Activated CD8-positive, alpha-beta memory T cell treated with anti-CD3 and anti-CD28 coated beads for 1 hour (primary cell): ENCODE data around the gene TMEM236.
"Not testable (repeated sequence)": the region's sequence is repeated elsewhere in the genome, so short reads cannot be mapped to it uniquely, and the experiment has no call there.

Experiments used
- DNase-seq, 2 donors: peaks; one replicate each; pipeline ENCODE4 v3.0.0-alpha.2; 2020; ENCODE audit warnings: low read depth in 1 of 2; ENCODE audit errors: extremely low read depth in 1 of 2

The TMEM236 gene, protein sequence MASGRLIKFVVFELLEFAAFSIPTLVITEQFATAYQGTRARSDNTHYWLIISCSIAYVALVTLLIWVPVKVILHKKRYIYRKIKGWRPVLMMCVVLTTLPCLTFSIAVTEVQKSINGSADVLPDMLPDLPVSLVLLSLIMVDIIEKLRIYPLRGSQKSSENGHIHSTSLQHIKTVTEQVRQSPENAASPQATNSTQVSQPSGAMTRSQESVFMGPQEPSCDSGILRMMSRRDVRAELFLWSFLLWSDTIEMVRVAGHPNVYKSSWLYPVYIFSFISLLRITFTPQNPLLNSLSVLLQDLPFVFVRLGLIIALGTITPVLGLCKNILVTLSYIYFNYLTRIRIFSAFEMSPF

DNA sequence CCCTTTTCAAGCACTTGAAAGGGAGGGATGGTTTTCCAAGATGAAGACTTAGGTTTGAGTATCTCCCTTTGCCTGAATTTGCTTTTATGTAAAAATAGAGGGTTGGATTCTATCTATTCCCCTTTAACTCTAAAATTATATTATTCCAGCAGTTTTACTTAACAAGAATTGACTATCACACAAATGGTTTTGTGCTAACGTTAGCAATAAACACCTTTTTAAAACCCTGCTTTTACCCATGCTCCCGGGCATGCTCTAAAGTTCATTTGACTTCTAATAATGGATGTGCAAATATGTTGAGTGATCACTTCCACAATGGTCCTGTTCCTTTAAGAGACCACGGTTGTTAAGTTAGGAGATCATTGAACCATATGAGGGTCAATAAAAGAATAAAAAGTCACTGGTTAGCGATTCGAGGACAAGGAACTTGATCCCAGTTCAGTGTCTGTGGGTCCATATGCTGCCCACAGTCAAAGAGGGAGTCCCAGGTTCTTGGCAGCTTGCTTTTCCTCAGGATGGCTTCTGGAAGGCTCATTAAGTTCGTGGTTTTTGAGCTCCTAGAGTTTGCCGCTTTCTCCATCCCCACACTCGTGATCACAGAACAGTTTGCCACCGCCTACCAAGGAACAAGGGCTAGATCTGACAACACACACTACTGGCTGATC is at the start of gene TMEM236:
Gene TMEM236 (plus strand): TSS at position 421 of the 665 bp plus-strand sequence. CDS start 95 bp downstream, at position 516.
- no peak for DNase-seq

DNA sequence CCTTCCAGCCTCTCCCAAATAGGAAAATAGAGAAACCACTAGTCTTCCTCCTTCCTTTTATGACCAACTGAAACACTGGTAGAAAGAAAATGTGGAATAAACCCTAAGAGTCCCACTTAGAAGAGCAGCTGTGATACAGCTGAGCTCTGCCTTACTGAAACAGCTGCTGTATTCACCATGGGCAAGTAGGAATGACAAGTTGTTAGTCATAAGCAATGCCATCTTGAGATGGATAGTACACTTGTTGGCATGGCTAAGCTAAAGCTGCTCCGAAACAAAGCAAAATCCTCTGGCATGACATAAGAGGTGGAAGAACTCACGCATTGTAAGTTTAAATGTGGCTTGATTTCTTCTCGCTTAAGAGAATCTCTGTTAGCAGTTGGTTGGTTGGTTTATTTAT is 48.3 kb upstream of the TMEM236 start:
- no peak for DNase-seq

DNA sequence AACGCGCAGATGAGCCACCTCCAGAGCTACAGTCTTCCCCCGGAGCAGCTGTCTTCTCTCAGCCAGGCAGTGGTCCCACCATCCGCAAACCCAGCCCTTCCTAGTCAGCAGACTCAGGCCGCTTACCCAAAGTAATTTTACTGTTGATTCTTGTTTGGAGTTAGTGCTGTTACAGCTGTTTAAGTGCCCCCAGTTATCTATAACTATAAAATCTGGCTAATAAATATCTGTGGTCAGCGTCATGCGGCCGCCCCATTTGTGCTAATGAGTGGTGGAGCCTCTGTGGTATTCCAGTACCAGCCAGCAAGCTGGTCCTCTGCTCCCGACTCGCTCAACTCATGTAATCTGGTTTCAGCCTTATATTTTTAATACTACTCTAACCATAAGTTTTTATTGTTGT is 43.2 kb upstream of the TMEM236 start:
- no peak for DNase-seq

DNA sequence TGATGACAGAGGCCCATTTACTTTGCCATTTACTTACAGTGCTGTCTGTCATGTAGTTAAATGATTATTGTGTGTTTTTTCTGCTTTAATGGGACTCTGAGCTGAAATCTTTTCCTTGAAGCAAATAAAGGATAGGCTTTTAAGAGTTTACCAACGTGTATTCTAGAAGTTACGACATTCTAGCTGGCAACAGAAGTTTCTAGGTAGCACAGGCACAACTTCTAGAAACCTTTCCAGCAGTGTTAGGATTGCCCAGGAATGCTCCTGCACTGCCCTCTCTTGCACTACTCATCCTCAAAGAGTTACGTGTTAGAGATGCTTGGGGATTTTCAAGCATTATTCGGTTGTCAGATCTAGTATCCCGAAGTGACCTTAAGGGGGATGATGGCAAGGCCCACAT is 42.5 kb upstream of the TMEM236 start:
- no peak for DNase-seq

DNA sequence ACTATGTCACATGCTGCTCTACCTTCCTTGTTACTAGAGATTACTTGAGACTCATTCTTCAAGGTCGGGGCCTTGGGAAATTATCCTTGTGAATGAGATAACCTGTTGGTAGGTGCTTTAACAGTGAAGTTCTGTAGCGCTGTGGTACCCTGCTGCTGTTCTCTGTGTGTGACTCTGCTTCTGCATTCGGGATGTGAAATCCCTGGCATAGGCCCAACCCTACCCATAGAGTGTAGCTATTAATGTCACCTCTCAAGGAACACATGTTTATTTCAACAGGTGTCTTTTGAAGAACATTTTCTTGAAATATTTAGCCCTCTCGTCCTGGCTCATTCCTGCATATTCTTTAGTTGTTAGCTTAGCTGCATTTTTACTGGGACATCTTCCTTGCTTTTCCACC is 41.8 kb upstream of the TMEM236 start:
- no peak for DNase-seq

DNA sequence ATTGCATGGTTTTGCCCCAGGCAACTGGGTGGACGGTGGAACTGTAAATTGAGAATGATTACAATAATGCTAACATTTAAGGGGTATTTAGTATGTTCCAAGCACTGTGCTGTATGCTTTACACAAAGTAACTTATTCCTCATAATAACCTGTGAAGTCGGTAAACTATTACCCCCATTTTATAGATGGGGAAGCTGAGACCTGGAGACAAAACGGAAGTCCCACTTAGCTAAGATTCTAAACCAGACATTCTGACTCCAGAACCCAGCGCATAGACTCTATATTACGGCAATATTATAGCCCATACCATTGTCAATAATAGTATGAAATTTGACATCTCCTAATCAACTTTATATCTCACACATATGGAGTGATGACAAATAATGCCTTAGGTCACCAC is 39.9 kb upstream of the TMEM236 start:
- DNase-seq: no peak

DNA sequence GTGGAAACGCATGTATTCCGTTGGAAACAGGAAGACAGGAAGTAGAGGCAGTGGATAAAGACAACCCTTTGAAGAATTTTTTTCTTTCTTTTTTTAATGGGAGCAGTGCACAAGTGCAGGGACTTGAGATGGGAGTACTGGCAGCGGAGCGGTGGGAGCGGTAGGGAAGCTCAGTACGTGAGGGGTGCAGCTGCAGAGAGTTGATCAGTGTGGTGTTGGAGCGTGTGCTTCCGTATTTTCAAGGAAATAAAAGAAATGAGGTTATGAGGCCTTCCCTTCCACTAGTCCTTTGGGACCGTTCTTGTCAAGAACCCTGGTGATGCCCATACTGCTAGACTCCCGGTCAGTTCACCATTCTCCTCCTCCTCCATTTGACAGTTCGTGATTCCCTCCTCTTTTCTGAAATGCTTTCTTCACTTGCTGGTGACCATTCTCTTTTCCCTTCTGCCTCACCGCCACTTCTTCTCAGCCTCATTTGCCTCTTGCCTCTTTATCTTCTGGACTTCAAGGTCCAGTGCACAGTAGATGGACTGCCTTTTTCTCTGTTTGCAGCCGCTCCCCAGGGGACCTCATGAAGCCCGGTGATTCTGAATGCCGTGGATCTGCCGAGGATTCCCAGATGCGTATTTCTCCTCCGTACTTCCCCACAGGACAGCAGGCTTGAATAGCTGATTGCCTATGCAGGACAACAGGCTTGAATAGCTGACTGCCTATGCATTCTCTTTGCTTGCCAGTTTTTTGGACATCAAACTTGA is 39.1 kb upstream of the TMEM236 start:
- no peak for DNase-seq

DNA sequence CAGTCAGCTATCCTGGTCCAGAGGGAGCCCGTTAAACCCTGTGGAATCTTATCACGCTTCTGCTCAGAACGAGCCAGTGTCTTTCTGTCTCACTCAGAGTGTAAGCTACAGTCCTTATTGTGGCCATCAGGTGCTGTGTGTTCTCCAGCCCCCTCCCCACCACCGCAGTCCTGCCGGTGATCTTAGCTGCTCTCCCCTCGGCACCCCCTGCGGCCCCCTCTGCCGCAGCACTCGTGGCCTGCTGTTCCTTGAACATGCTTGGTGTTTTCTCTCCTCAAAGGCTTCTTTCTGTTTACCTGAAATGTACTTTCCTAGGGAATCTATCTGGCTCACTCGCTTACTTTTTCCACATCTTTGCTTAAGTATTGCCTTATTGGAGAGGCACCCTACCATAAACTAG is 38.2 kb upstream of the TMEM236 start:
- DNase-seq: no peak

DNA sequence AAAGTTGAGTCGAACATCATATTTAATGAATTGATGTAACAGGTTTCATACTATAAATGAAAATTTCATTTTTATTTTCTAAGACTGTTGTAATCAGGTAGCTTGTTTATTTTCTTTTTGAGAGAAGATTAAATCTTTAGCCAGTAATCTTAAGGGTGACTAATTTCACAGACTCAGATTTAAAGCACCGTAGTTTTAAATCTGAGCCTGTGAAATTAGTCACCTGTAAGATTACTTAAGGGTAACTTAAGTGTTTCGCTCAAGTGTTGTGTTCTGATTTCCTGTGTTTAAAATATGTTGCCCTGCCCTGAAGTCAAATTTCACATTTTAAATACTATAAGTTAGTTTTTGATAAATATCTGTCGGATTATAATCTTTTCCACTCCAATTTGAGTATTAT is 35.8 kb upstream of the TMEM236 start:
- no peak for DNase-seq

DNA sequence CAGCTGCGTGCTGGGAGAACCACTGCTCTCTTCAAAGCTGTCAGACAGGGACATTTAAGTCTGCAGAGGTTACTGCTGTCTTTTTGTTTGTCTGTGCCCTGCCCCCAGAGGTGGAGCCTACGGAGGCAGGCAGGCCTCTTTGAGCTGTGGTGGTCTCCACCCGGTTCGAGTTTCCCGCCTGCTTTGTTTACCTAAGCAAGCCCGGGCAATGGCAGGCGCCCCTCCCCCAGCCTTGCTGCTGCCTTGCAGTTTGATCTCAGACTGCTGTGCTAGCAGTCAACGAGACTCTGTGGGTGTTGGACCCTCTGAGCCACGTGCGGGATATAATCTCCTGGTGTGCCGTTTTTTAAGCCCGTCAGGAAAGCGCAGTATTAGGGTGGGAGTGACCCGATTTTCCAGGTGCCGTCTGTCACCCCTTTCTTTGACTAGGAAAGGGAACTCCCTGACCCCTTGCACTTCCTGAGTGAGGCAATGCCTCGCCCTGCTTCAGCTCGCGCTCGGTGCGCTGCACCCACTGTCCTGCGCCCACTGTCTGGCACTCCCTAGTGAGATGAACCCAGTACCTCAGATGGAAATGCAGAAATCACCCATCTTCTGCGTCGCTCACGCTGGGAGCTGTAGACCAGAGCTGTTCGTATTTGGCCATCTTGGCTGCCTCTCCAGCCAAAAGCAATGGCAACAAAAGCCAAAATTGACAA is 29.5 kb upstream of the TMEM236 start:
- not testable (repeated sequence) for DNase-seq

DNA sequence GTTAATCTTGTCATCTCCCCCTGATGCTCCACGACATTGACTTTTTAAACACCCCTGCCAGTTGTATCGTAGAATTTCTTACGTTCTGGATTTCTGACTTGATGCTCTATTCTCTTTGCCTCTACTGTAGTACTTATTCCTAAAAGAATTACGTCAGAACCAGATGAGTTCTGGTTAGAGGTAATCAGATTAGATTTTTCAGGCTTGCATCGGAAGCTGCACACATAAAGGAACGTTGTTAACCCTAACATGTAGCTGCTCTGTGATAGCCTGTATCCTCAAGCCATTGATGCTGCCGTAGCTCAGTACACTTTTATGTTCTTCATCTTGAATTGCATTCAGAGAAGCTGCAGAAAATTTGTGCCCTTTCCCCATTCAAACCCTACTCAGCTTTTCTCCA is 26.3 kb upstream of the TMEM236 start:
- no peak for DNase-seq

DNA sequence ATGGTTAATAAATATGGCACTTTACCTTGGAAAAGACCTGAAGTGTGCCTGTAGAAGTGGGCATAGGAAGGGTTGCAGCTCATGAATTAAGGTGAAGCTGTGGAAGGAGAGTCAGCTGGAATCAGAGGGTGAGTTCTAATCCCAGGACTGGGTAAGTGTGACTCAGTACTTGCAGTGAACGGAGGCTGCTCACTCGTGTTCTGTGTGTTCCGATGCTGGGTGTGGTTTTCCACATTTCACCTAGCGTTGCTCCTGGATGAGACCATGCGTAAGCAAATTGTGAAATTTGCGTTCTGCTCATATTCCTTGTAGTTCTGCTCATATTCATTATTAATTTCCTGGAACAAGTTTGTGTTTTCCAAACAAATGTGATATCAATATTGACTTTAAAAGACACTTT is 22.4 kb upstream of the TMEM236 start:
- DNase-seq: no peak

DNA sequence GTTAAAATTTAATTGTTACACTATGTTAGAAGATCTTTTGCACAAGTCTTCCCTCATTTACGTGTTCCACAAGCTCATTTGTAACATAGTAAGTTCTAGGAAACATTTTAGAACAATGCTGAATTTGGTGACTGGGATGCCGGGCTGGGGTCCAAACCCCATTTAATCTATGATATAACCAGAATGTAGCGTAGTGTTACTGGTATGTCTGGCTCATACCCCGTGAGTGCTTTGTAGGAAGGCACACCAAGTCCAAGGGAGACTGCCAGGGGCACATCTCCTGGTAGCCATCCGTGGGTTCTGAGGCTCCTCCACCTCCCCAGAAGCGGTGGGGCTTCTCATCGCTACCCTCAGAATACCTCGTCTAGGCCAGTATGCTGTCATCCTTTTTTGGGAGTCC is 21.3 kb upstream of the TMEM236 start:
- DNase-seq: no peak

DNA sequence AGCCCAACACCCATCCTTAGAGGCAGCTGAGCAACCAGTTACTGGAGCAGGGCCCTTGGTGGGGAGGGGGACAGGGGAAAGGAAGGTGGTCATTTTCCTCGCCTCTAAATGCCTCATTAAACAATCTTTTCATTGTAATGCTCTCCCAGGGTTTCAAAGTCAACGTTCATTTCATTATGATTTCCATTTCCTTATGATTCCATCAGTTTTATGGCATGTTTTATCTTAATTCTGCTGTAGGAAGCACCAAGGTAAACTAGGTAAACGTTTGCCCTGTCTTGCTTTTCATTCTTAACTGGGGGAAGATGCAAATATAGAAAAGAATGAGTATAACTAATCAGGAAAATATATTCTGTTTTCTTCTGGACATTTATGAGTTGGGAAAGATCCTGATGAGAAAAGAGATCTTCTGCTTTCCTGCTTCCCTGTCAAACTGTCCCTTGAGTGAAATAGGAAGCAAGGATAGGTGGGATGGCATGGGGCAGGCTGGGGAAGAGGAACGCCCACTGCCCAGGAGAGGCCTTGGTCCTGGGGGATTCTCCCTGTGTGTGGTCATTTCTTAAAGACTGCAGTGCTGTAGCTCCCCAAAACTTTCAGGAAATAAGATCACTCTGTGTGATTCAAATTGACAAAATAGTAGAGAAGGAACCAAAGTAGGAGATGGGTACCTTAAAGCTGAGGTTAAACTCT is 20.5 kb upstream of the TMEM236 start:
- DNase-seq: no peak

DNA sequence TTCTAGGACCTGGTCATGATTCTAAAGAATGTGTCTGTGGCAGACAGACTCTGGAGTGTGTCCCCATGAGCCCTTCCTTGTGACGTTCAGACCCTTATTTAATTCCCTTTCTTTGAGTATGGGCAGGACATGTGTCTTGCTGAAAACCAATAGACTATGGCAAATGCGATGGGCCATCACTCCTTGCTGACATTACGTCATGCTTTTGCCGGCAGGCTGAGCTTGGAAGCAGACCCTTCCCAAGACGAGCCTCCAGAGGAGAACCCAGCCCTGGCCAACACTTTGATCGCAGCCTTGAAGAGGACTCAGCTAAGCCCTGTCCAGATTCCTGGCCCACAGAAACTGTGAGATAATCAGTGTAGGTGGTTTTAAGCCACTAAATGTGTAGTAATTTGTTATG is 18.4 kb upstream of the TMEM236 start:
- no peak for DNase-seq

DNA sequence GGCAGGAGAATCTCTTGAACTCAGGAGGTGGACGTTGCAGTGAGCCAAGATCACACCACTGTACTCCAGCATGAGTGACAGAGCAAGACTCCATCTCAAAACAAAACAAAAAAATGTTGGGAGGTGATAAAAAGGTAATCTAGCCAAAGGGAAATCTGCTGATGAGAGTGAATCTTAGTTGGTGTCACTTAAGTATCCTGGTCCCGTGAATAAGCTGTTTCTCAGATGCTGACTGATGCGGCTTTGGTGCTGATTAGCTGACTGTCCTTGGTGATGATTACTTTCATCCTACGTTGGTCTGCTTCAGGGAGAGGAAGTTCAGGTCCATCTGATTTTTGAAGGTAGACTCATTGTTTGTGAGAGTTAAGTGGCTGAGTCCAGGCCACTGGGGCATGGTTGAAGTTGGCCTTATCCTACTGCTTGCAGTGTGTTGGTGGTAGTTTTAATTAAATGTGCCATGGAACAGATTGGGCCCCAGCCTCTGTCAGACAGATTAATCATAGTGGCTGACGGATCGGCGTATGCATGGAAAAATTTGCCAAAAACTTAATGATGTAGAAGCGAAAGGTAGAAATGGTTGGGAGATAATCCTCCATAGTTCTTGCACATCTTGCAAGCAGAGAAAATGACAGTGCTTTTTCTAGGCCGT is 17.4 kb upstream of the TMEM236 start:
- DNase-seq: no peak

DNA sequence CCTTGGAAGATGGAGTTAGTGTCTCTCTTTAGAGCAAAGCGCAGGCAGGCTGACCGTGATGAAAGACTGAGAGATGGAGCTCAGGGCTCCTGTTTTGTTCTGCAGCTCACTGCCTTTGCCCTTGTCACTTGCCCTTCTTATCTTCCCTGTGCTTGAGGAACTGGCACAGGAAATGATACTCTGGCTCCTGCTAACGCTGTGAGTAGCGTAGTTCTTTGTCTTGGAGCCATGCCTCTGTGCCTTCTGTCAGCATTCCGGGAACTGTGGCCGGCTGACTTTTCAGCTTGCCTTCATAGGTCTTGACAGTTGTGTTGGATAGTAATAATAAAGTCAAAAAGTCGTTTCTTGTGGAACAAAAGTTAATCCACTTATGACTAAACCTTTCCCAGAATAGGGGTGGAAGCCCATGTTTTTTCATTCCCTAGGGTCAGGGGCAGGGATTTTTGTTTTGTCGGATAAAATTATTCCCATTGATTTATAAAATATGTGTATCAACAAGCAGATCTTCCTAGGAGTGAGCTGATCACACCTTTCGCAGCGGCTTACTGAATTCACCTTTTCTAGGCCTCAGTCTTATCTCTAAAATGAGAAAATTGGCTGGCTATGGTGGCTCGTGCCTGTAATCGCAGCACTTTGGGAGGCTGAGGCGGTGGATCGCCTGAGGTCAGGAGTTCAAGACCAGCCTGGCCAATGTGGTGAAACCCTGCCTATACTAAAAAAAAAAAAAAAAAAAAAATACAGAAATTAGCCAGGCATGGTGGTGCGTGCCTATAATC is 16.6 kb upstream of the TMEM236 start:
- DNase-seq: no peak

DNA sequence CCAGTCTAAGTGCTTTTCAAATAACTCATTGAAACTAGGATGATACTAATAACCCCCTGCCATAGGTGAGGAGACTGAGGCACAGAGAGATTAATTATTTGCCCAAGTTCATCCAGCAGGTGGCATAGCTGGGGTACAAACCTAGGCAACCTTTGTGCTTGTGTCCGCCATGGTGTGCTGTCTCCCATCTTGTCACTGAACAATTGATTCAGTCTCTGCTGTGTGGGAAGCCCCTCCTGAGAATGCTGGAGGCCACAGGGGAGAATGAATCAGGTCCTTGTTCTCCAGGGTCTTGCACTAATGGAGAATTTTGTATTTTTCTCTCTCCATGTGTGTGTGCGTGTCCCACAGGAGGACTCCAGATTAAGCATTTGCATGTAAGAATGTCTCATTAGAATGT is 15.8 kb upstream of the TMEM236 start:
- DNase-seq: no peak
